ENCODE results near the gene CSN3.
"Not testable (repeated sequence)": the region's sequence is repeated elsewhere in the genome, so short reads cannot be mapped to it uniquely, and the experiment has no call there.

Gene CSN3

GRCh38 chr4:70242297-70242696 lies at the start of gene CSN3:
CSN3 (plus strand) TSS chr4:70242597; CDS start chr4:70244820, 2,223 bp downstream.
- in situ Hi-C loops (cut with MboI; ENCODE audit: low pct_unique_long_range_greater_than_20kb, low sequenced_read_pairs); DNase-seq: not testable (repeated sequence)

GRCh38 chr4:70192895-70193294 lies 49.5 kb upstream of the CSN3 start:
- no peak for DNase-seq
- in situ Hi-C loops (cut with MboI; ENCODE audit: low pct_unique_long_range_greater_than_20kb, low sequenced_read_pairs), result no loop called here

GRCh38 chr4:70195425-70195824 lies 47.0 kb upstream of the CSN3 start, which contains the start of gene ODAM:
ODAM (plus strand) TSS chr4:70195725; CDS start chr4:70196544, 819 bp downstream.
- in situ Hi-C loops (cut with MboI; ENCODE audit: low pct_unique_long_range_greater_than_20kb, low sequenced_read_pairs), result no loop called here
- DNase-seq, result no peak

GRCh38 chr4:70196857-70197256 lies 45.5 kb upstream of the CSN3 start:
- in situ Hi-C loops (cut with MboI; ENCODE audit: low pct_unique_long_range_greater_than_20kb, low sequenced_read_pairs), result no loop called here

GRCh38 chr4:70197842-70198241 lies 44.6 kb upstream of the CSN3 start:
- DNase-seq, result no peak
- in situ Hi-C loops (cut with MboI; ENCODE audit: low pct_unique_long_range_greater_than_20kb, low sequenced_read_pairs), result no loop called here

More at GRCh38 chr4:70196857-70197256, 45.5 kb upstream of the CSN3 start:
- no peak for DNase-seq

GRCh38 chr4:70203601-70204000 lies 38.8 kb upstream of the CSN3 start:
- in situ Hi-C loops (cut with MboI; ENCODE audit: low pct_unique_long_range_greater_than_20kb, low sequenced_read_pairs), result no loop called here
- no peak for DNase-seq

- DNase-seq; in situ Hi-C loops (cut with MboI; ENCODE audit: low pct_unique_long_range_greater_than_20kb, low sequenced_read_pairs): not testable (repeated sequence)
Measured at GRCh38 chr4:70212752-70213151, 29.6 kb upstream of the CSN3 start.

GRCh38 chr4:70216109-70216508 lies 26.3 kb upstream of the CSN3 start:
- in situ Hi-C loops (cut with MboI; ENCODE audit: low pct_unique_long_range_greater_than_20kb, low sequenced_read_pairs); DNase-seq: not testable (repeated sequence)

GRCh38 chr4:70216550-70216949 lies 25.8 kb upstream of the CSN3 start:
- DNase-seq; in situ Hi-C loops (cut with MboI; ENCODE audit: low pct_unique_long_range_greater_than_20kb, low sequenced_read_pairs): not testable (repeated sequence)

- in situ Hi-C loops (cut with MboI; ENCODE audit: low pct_unique_long_range_greater_than_20kb, low sequenced_read_pairs); DNase-seq: not testable (repeated sequence)
Measured at GRCh38 chr4:70221389-70221788, 21.0 kb upstream of the CSN3 start.

- in situ Hi-C loops (cut with MboI; ENCODE audit: low pct_unique_long_range_greater_than_20kb, low sequenced_read_pairs); DNase-seq: not testable (repeated sequence)
Measured at GRCh38 chr4:70221818-70222217, 20.6 kb upstream of the CSN3 start.

- DNase-seq, result no peak
- in situ Hi-C loops (cut with MboI; ENCODE audit: low pct_unique_long_range_greater_than_20kb, low sequenced_read_pairs), result no loop called here
Measured at GRCh38 chr4:70225824-70226223, 16.6 kb upstream of the CSN3 start, which contains the start of gene FDCSP. FDCSP (plus strand) TSS chr4:70226124; CDS start chr4:70231195, 5,071 bp downstream.

GRCh38 chr4:70236125-70236524 lies 6.3 kb upstream of the CSN3 start:
- DNase-seq, result no peak
- in situ Hi-C loops (cut with MboI; ENCODE audit: low pct_unique_long_range_greater_than_20kb, low sequenced_read_pairs), result no loop called here

- in situ Hi-C loops (cut with MboI; ENCODE audit: low pct_unique_long_range_greater_than_20kb, low sequenced_read_pairs), result no loop called here
- no peak for DNase-seq
Measured at GRCh38 chr4:70239131-70239883, 3.1 kb upstream of the CSN3 start.

- DNase-seq, result no peak
- in situ Hi-C loops (cut with MboI; ENCODE audit: low pct_unique_long_range_greater_than_20kb, low sequenced_read_pairs), result no loop called here
Measured at GRCh38 chr4:70239884-70240591, 2.4 kb upstream of the CSN3 start.

GRCh38 chr4:70243091-70243490 lies 694 bp downstream of the CSN3 start:
- DNase-seq, result no peak
- in situ Hi-C loops (cut with MboI; ENCODE audit: low pct_unique_long_range_greater_than_20kb, low sequenced_read_pairs), result no loop called here

GRCh38 chr4:70251250-70251944 lies 9.0 kb downstream of the CSN3 start:
- in situ Hi-C loops (cut with MboI; ENCODE audit: low pct_unique_long_range_greater_than_20kb, low sequenced_read_pairs), result no loop called here
- no peak for DNase-seq

- in situ Hi-C loops (cut with MboI; ENCODE audit: low pct_unique_long_range_greater_than_20kb, low sequenced_read_pairs), result no loop called here
- DNase-seq, result no peak
Measured at GRCh38 chr4:70251945-70252277, 9.5 kb downstream of the CSN3 start.

- DNase-seq, result no peak
- in situ Hi-C loops (cut with MboI; ENCODE audit: low pct_unique_long_range_greater_than_20kb, low sequenced_read_pairs), result no loop called here
Measured at GRCh38 chr4:70269674-70270073, 27.3 kb downstream of the CSN3 start.

- DNase-seq, result no peak
- in situ Hi-C loops (cut with MboI; ENCODE audit: low pct_unique_long_range_greater_than_20kb, low sequenced_read_pairs), result no loop called here
Measured at GRCh38 chr4:70277121-70277520, 34.7 kb downstream of the CSN3 start.

All from KBM-7 (cell line).